LoVo (cell line): Measurements from ENCODE around the gene ARHGEF19.
"Not testable (repeated sequence)": the region's sequence is repeated elsewhere in the genome, so short reads cannot be mapped to it uniquely, and the experiment has no call there.

Source experiments
- DNase-seq: peaks from one replicate; pipeline ENCODE4 v3.0.0-alpha.2; 2016; ENCODE audit warnings: low spot score

The ARHGEF19 gene

DNA sequence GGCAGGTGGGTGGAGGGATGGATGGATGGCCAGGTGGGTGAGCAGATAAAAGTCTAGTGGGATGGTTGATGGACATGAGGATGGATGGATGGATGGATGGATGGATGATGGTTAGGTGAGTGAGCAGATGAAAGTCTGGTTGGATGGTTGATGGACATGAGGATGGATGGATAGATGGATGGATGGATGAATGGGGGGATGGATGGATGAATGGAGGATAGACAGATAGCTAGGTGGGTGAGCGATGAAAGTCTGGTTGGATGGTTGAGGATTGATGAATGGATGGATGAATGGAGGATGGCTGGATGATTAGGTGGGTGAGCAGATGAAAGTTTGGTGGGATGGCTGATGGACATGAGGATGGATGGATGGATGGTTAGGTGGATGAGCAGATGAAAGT lies 9.0 kb upstream of the ARHGEF19 start:
- no peak for DNase-seq

DNA sequence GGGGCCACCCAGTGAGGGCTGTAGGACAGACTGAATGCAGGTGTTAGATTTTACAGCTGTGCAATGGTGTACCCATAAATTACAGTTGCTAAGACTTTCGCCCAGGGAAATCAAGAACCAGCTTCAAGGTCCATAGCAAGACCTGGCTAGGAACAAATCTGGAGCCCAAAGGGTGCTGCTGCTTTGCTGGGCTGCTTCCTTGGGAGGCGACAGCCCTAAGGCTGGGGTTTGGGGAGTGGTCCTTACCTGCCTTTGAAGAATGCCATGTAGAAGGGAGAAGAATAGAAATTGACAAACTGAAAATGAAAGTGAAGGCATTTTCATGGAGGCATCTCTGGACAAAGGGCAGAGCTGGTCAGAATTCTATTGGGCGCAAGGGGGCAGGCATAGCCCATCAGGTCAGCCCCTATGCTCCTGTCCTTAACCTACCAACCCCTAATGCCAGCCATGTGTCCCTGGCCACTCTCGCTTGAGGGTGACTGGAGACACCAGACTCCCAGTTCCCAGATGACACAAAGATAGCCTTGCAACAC lies 7.6 kb upstream of the ARHGEF19 start:
- DNase-seq, result no peak

DNA sequence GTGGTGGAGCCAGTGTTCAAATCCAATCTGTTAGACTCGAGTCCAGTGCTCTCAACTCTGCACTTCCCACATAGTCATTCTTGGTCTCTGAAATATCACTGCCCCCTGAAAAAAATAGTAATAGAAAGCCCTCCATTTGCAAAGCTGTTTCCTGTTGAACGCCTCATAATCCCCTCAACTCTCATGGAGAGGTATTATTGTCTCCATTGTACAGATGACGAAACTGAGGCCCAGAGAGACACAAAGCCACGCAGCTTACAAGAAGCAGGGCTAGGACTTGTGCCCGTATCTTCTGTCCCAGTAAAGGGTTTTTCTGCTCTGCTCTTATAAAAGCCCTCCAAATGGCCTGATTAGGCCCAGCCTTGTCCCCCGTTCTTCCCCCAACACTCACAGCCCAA lies 6.2 kb upstream of the ARHGEF19 start:
- no peak for DNase-seq

DNA sequence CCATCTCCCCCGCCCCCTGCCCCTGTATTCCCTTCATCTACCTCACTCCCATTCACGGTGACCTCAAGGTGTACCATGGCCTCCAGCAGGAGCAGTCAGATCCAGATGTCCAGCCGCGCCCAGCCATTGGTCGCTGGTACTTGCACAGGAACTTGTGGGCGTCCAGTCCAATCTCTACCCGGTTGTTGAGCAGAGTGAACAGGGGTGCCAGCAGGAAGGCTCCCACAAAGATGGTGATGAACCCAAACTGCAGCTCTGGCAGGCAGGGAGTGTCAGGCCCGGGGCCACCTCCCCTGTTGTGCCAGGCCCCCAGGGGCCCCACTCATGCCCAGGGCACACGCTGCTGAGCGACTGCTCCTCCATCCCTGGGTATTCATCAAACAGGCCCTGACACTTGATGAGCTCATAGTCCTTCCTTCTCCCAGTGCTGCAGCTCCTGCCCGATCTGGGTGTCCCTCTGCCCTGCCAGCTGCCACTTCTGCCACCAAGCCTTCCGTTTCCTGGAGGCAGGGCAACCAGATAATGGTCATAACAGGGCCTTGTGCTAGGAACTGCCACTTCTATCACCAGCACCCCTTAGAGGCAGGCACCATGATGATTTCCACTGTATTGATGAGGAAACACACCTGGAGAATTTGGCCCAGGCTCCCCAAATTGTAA lies 5.7 kb upstream of the ARHGEF19 start:
- DNase-seq, result no peak

DNA sequence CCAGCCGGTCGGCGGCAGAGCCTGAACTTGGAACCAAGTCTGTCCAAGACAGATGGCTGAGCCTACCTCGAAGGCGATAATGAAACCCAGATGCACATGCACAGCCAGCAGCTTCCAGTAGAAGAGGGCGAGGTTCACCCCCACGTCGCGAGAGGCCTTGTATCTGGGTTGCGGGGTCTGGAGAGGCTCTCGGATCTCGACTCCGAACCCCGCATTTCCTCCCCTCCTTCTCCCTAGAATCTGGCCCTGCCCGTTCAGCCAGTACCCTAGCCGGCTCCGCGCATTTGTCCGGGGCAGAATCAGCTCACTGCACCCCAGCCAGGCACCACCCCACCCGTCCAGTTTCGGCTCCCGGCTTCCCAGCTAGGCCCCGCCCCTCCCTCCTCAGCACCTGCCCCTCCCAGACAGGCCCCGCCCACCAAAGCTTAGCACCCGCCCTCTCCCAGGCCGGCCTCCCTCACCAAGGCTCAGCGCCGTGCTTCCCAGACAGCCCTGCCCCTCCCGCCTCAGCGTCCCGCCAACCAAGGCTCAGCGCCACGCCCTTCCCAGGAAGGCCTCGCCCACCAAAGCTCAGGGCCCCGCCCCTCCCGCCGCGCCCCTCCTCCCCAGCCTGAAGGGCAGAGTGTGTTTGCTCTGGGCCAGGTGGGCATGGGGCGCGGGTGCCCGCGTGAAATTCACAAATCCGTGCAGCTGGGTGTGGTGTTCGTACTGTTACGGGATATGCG lies 4.8 kb upstream of the ARHGEF19 start:
- DNase-seq, result peak; percentile 97

DNA sequence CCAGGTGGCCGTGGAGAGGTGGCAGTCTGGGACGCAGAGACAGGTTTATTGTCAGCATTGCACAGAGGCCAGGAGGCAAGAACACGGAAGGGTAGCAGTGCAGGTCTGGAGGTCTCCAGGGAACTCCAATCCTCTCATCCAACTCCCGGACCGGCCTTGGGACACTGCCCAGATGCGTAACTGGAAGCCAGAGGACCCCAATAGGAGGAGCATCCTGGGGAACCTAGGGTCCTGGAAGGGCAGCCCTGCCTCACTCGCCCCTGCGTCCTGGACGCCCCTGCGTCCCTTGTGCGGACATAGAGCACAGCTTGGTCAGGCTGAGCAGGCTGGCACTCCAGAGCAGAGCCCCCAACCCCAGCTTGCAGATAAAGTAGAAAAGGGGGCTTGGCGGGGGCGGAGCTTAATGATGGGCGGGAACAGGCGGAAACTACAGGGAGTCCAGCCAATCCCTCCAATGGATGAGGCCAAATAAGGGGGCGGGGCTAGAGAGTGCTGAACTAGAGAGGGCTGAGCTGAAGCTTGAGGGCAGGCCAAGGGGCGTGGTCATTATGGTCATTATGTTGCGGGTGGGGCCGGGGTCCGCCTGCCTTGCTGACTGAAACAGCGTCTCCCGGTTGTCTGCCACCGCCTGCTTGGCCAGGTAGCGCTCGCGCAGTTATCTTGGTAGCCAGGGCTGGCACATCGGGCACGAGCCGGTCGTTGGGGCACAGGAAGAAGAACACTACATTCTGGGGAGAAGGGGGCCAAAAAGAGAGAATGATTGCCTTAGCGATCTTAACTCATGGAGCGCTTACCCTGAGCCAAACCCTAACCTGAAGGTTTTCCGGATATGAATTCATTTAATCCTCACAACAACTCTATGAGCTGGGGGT lies 3.7 kb upstream of the ARHGEF19 start:
- no peak for DNase-seq

- DNase-seq, result not testable (repeated sequence)
These were observed 2.8 kb upstream of the ARHGEF19 start for GRCh38 chr1:16215240-16215639.

DNA sequence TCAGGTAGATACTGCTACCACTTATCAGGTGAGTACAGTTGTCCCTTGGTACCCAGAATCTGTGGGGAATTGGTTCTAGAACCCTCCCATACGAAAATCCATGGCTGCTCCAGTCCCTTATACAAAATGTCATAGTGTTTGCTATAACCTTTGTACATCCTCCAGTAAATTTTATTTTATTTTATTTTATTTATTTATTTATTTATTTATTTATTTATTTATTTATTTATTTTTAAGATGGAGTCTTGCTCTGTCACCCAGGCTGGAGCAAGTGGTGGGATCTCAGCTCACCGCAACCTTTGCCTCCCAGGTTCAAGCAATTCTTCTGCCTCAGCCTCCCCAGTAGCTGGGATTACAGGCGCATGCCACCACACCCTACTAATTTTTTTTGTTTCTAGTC lies 1.1 kb upstream of the ARHGEF19 start:
- not testable (repeated sequence) for DNase-seq

- no peak for DNase-seq
These were observed 561 bp upstream of the ARHGEF19 start for GRCh38 chr1:16213013-16213412.

- no peak for DNase-seq
These were observed 628 bp downstream of the ARHGEF19 start for GRCh38 chr1:16211824-16212223.

DNA sequence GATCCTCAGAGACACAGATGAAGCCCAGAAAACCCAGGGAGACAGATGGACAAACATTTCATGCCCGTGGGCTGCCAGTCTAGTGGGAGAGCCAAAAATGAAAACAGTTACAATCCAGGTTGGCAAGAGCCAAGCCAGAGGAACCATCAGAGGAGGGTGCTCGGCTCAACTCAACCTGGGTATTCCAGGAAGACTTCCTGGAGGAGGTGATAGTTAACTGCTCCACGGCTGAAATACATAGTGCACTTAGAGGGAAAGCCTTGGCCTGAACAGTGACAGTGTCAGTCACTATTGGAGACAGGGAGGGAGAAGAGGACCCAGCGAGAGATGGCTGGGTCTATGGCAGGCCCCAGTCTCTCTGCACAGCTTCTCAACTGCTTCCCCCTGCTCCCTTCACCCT lies 1.9 kb downstream of the ARHGEF19 start:
- no peak for DNase-seq

- no peak for DNase-seq
These were observed 2.5 kb downstream of the ARHGEF19 start for GRCh38 chr1:16209847-16210407.

- no peak for DNase-seq
These were observed 3.2 kb downstream of the ARHGEF19 start for GRCh38 chr1:16209132-16209846.

- no peak for DNase-seq
These were observed 4.0 kb downstream of the ARHGEF19 start for GRCh38 chr1:16208270-16208987.

DNA sequence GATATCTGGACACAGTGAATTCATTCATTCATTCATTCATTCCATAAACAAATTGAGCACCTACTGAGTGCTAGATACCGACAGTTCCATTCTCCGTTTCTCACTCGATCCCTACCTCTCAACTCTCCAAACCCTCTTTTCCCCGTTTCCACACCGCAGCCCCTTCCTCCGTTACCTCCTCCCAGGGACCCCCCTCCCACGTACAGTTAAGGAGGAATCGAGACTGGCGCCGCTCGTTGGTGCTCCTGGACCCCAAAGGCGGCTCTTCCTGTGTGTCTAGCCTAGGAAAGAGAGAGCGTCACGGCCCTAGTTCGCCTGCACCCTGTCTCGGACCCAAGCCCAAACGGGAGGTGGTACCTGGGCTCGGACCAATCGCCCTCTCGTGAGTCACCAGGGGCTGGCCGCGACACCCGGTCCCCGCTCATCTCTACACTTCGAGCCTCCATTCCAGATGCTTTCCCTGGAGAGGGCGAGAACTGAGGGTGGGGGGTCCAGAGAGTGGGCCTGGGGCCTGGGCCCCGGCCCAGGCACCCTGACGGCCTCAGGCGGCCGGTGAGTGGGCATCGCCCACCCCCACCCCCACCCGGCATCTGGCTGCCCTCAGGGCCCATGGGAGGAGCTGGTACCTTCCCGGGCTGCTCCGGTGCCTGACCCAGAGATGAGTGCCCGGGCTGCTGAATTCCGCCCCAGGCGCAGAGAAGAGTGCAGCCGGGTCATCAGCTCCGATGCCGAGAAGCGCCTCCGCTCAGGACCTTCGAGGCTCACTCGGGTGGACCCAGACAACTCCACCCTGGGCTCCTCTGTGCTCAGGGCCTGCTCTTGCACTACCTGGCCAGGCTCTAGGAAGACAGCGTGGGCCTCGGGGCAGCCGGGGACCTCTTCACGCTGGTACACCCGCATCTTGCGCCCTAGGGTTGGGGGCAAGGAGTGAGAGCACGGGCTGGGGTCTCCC lies 4.9 kb downstream of the ARHGEF19 start:
- no peak for DNase-seq

DNA sequence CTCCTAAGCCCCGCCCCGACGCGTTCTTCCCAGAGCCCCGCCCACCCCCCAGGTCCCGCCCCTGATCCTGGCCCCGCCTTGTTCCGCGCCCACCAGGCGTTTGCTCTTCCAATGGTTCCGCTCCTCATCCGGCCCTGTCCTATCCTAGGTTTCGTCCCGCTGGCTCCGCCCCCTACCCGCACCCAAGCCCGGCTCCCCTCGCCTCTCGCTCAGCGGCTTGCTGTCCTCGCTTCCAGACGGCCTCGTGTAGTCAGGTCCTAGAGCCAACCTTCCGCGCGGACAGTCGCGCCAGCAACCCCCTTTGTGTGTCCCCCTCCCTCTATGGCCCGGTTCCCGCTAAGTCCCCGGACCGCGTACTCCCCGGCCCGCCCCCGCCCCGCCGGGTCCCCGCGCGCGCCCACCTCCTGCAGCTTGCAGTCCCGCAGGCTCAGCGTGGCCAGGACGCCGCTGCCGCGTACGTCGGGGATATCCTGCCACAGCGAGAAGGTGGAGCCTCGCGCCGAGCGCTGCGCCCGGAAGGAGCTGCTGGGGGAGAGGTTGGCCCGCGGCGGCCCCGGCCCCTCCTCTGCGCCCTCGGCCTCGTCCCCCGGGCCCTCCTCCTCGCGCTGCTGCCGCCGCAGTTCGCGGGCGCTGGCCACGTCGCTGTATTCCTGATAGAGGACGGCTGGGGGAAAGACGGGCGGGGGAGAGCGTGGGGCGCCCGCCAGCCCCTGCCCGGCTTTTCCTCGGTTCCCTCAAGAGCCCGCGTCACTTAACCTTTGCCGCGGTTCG lies 5.7 kb downstream of the ARHGEF19 start:
- DNase-seq, result peak; percentile 98

- no peak for DNase-seq
These were observed 6.4 kb downstream of the ARHGEF19 start for GRCh38 chr1:16205891-16206546.

- DNase-seq, result no peak
These were observed 7.1 kb downstream of the ARHGEF19 start for GRCh38 chr1:16205334-16205671.
